Mesothelial cell of epicardium (in vitro differentiated cells): ENCODE results near the gene PTER. TPM values are rescaled to one million over a fixed set of nuclear protein-coding genes. Genes with fewer than 3 reads are reported as not detected.

ENCODE experiments used
- DNase-seq, 2 experiments: peaks; one replicate each; pipeline ENCODE4 v3.0.0; 2021; ENCODE audit warnings: low spot score in 2 of 2; ENCODE audit not compliant: unreplicated experiment in 2 of 2
- H3K27ac Mint-ChIP-seq: 2 replicates; pipeline ENCODE4 v1.8.0; 2021; ENCODE audit warnings: mixed read lengths
- H3K27me3 Mint-ChIP-seq: 2 replicates; pipeline ENCODE4 v1.8.0; 2021; ENCODE audit warnings: low read depth, mixed read lengths
- H3K36me3 Mint-ChIP-seq: 2 replicates; pipeline ENCODE4 v1.8.0; 2021; ENCODE audit warnings: mixed read lengths
- H3K4me1 Mint-ChIP-seq: 2 replicates; pipeline ENCODE4 v1.8.0; 2021; ENCODE audit warnings: mixed read lengths
- H3K4me3 Mint-ChIP-seq: 2 replicates; pipeline ENCODE4 v1.8.0; 2021; ENCODE audit warnings: mild to moderate bottlenecking, moderate library complexity, mixed read lengths
- H3K9me3 Mint-ChIP-seq: 2 replicates; pipeline ENCODE4 v1.8.0; 2021; ENCODE audit warnings: mixed read lengths
- total RNA-seq: library from RNA; stranded (reverse); gene quantifications from 3 replicates; pipeline ENCODE4 v1.2.1, GENCODE V29; 2021
- TF ChIP-seq, protein P1 (sequence below): fragments of 200-600 bp; sonication (generic); IDR thresholded peaks from one replicate; pipeline ENCODE4 v1.5.0; 2021; ENCODE audit warnings: antibody characterized with exemption; ENCODE audit not compliant: unreplicated experiment

PTER gene
- total RNA-seq, 1 donor from 2014 or later: 9.4 TPM

DNA sequence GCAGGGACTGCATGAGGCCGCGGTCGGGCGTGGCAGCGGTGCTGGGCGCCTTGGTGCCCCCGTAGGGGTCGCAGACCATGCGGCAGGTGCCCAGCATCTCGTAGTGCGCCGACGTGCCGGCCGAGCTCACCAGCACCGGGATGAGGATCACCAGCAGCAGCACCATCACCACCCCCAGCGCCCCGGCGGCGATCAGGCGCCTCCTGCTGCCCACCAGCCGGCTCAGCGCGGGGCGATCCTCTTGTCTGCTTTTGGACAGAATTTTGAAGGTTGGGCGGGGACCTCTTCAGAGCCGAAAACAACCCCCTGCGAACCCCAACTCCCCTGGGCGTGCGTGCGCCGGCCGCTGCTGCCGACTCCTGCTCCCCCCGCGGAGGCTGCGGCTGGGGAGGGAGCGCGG is 84.1 kb downstream of the PTER start:
- peak in 1 of 2 experiments; percentile 43 for DNase-seq
- TF ChIP-seq, protein P1, sequence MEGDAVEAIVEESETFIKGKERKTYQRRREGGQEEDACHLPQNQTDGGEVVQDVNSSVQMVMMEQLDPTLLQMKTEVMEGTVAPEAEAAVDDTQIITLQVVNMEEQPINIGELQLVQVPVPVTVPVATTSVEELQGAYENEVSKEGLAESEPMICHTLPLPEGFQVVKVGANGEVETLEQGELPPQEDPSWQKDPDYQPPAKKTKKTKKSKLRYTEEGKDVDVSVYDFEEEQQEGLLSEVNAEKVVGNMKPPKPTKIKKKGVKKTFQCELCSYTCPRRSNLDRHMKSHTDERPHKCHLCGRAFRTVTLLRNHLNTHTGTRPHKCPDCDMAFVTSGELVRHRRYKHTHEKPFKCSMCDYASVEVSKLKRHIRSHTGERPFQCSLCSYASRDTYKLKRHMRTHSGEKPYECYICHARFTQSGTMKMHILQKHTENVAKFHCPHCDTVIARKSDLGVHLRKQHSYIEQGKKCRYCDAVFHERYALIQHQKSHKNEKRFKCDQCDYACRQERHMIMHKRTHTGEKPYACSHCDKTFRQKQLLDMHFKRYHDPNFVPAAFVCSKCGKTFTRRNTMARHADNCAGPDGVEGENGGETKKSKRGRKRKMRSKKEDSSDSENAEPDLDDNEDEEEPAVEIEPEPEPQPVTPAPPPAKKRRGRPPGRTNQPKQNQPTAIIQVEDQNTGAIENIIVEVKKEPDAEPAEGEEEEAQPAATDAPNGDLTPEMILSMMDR: no peak
- Mint-ChIP-seq H3K36me3 (peaks cover 4% of the 10 kb centered on the region), H3K9me3 (no peaks in the 10 kb centered on the region), H3K27me3 (peaks cover 85% of the 10 kb centered on the region), H3K4me3 (peak overlapping the region; percentile 52), H3K27ac (no peak overlapping the region), H3K4me1 (peaks cover 12% of the 10 kb centered on the region)

DNA sequence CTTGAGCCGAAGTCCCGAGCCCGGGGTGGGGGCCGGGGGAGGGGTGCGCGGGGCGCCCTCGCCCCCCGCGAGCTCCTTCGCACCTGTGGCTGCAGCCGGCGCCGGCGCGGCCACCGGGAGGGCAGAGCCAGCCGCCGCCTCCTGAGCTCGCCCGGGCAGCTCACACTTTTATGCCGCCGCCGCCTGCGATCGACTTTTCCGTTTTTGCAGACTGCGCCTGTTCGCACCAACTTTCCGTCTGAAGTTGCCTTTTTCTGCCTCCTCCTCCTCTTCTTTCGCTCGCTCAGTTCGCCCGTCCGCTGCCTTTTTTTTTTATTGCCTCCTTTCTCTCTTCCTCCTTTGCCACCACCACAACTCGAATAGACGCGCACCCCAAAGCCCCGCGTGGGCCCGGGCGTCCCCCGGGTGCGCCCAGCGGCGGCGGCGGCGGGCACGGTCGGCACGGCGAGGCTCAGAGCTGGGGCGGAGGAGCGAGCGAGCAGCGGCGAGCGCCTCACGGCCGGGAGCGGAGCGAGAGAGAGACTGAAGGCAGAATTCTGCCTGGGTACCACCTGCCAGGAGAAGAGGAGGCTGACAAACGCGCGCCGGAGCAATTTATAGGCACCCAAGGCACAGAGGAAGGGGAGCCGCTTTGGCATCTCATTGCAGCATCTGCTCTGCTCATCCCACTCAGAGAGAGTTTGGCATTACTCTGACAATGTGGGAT is 84.7 kb downstream of the PTER start, which contains the start of gene C1QL3:
Gene C1QL3 (minus strand): TSS at position 569 of the 706 bp plus-strand sequence. CDS start 814 bp downstream, outside the sequence.
- Mint-ChIP-seq H3K4me1 (peaks cover 12% of the 10 kb centered on the region), H3K36me3 (peaks cover 4% of the 10 kb centered on the region), H3K9me3 (no peaks in the 10 kb centered on the region), H3K4me3 (peak within 1 kb of the TSS; percentile 68), H3K27ac (no peak within 1 kb of the TSS), H3K27me3 (peaks cover 89% of the 10 kb centered on the region)
- peak in 1 of 2 experiments; percentile 53 for DNase-seq
- TF ChIP-seq, protein P1: no peak

DNA sequence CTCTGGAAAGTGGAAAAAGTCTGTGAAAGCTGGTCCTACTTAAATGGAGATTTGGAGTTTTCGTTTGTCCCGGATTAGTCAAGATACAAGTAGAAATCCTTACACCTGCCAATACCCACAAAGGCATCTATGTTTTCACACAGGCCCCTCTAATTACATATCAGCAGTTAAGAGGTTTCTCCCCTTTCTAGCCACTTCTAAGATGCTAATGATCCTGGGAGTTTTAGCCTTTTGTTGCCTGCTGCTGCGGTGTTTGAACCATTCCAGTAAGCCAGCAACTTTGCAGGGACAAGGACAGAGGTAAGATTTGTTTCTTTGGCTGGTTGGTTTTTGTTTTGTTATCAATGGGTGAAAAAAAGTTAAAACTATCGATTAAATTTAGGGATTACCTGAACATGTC is 90.6 kb downstream of the PTER start:
- Mint-ChIP-seq H3K27ac (no peak overlapping the region), H3K9me3 (no peaks in the 10 kb centered on the region), H3K36me3 (peaks cover 1% of the 10 kb centered on the region), H3K27me3 (peaks cover 79% of the 10 kb centered on the region), H3K4me1 (no peaks in the 10 kb centered on the region), H3K4me3 (no peak overlapping the region)
- TF ChIP-seq, protein P1: no peak
- DNase-seq: no peak

DNA sequence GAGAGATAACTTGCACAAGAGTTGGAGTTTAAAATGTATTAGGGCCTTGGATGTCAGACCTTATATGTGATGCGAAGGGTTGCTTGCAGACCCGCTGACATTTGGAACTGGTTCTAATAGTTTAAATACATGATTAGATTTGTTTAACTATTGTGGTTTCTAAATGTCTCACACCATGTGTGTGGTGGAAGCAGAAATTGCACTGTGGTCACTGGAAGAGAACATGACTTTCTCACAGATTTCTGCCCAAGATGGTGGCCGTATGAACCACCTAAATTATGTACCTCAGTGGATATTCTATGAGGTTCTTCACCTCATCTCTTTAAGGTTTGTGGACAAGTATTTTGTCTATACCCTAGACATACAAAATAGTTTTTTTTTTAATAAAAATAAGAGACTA is 93.0 kb downstream of the PTER start:
- no peak overlapping the region for H3K27ac Mint-ChIP-seq
- H3K9me3 Mint-ChIP-seq: no peaks in the 10 kb centered on the region
- H3K4me3 Mint-ChIP-seq: no peak overlapping the region
- H3K4me1 Mint-ChIP-seq: no peaks in the 10 kb centered on the region
- H3K36me3 Mint-ChIP-seq: no peaks in the 10 kb centered on the region
- DNase-seq: no peak
- TF ChIP-seq, protein P1: no peak
- H3K27me3 Mint-ChIP-seq: peaks cover 61% of the 10 kb centered on the region

DNA sequence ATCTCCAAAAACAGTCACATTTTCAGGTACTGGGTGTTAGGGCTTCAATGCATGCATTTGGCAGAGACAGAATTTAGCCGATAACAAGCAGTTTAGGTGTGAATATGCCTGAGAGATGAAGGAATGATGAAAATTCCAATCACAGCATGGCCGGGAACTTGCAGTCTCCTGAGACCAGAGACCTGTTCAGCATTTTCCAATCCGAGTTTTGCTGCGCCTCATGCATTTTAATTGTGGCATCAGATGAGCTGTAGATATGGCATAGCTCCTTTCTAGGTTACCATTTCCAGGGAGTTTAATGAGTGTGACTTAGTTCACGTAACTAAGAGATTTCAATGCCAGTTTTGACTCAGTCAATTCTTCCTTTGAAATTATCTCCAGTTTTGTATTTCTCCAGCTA is 99.3 kb downstream of the PTER start:
- no peak for DNase-seq
- Mint-ChIP-seq H3K4me3 (no peak overlapping the region), H3K27ac (no peak overlapping the region), H3K9me3 (no peaks in the 10 kb centered on the region), H3K36me3 (no peaks in the 10 kb centered on the region), H3K27me3 (peaks cover 31% of the 10 kb centered on the region), H3K4me1 (no peaks in the 10 kb centered on the region)
- TF ChIP-seq, protein P1: no peak
